NCI-H345 treated with DMSO at 0.1 percent for 48 hours (cell line): ENCODE results near the gene CLIC3.

Experiments used
- DNase-seq: peaks from one replicate; lab custom pipeline; 2025; ENCODE audit not compliant: unreplicated experiment; lab: John Stamatoyannopoulos, UW

CLIC3 gene

DNA sequence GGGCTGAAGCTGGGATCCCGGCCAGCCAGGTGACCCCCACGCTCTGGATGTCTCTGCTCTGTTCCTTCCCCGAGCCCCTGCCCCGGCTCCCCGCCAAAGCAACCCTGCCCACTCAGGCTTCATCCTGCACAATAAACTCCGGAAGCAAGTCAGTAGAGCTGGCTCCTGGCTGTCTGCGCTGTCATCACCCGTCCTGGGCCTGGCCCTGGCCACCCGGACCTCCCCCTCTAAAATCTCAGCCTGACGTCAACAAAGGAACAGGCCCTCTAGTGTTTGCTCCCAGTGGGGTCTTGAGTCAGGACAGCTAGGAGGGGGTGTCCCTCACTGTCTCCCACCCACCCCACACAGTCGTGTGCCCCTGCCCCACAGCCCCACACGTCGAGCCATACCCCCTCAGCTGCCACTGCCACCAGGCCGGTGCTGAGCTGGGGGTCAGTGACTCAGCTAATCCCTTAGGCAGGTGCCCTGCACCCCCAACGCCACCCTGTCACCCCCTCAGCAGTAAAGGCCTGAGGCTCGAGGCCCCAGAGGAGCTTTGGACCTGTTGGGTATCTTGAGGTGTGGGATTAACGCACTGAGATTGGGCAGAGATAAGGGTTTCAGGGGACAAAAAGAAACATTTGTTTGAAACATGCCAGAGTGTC lies 14.7 kb downstream of the CLIC3 start:
- no peak for DNase-seq

DNA sequence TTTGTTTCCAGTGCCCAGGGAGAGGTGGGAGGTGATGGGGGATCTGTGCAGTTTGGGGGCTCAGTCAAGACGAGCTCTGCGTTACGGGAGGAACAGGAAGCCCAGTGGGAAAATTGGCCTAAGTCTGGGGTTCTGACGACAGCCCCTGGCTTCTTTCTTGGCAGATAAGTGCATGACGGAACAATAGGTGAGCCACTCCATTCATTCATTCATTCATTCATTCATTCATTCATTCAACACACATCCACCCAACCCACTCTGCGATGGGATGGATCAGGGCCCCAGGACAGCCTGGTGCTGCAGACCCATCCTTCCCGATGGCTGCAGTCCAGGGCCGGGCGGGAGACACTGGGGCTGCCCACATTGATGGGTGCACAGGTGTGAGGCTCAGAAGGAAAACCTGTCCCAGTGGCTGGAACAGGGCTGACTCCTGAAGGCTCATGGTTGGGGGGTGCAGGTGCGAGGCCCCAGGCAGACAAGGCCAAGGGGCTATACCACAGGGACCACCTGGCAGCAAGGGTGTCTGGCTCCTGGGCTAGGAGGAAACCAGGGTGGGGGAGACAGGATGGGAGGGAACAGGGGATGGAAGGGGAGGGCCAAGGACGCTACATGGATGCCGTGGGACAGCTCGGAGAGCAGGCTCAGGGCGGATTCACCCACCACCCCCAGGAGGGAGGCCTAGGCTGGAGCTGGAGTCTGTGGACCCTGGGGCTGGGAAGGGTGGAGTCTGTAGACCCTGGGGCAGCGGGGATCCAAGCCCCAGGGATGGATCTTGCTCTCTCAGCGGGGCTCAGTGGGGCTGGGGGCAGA lies 15.5 kb downstream of the CLIC3 start:
- no peak for DNase-seq

DNA sequence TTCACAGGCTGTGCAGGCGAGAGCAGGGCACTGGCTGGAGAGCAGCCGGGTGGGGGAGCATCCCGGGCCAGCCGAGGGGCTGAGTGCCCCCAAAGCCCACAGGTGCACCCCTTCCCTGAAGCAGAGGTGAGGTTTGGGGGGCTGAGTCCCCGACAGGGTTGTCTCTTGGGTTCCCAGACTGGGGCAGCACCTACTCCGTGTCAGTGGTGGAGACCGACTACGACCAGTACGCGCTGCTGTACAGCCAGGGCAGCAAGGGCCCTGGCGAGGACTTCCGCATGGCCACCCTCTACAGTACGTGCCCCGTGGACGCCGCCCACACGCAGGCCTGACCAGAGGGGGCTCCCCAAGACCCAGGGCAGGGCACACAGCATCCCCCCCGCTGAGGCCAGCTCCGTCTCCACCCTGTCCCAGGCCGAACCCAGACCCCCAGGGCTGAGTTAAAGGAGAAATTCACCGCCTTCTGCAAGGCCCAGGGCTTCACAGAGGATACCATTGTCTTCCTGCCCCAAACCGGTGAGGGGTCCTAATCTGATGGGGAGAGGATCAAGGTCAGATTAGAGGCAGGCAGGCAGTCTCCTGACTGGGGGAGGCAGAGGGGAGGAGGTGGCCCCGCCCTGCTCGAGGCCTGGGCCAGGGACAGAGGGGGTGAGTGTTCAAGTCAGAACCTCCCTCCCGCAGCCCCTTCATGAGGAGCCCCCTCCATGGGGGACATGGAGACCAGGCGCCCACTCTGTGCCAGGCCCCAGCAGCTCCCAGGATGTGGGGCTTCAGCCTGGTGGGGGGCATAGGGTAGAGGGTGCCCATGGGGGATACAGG lies 16.4 kb downstream of the CLIC3 start:
- DNase-seq = no peak

DNA sequence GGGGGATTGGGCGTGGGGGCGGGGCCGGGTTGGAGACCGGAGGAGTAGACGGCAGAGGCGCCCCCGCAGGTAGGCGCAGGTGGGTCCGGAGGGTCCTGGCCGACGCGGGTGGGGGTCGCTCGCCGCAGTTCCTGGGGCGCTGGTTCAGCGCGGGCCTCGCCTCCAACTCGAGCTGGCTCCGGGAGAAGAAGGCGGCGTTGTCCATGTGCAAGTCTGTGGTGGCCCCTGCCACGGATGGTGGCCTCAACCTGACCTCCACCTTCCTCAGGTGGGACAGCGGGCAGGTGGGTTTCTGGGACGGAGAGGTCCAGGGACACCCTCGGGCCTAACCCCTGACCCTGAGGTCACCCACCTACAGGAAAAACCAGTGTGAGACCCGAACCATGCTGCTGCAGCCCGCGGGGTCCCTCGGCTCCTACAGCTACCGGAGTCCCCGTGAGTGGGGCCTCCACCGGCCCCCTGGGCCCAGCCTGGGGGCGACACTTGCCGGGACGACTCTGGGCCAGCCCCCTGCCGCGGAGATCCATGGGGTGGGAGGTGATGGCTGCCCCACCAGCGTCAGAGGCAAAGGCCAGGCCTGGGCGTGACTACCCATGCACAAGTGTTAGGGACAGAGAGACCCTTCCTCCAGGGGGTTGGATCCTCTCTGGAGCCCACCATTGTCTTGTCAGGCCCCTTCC lies 17.4 kb downstream of the CLIC3 start:
- DNase-seq = no peak

GRCh38 chr9:136978073-136978864 lies 18.1 kb downstream of the CLIC3 start:
- DNase-seq = peak; percentile 15

GRCh38 chr9:136977649-136978072 lies 18.7 kb downstream of the CLIC3 start:
- no peak for DNase-seq

DNA sequence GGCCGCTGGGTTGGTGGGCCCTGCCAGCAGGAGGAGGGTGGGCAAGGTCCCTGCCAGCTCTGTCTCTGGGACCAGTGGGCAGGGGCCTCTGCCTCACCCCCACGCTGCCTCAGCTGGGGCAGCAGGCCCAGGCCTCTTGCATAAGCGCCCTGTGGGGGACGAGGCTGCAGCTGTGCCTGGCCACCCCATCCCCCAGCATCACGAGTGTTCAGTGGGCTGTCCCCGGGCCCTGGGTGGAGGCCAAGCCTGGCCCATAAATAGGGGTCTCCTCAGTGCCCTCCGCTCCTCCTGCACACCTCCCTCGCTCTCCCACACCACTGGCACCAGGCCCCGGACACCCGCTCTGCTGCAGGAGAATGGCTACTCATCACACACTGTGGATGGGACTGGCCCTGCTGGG lies 19.1 kb downstream of the CLIC3 start, which contains the start of gene PTGDS:
Gene PTGDS, plus strand, starts transcription at position 282 of the 400 bp plus-strand sequence. Its CDS starts 75 bp downstream, at position 357.
- DNase-seq = no peak

GRCh38 chr9:136975644-136976043 lies 20.7 kb downstream of the CLIC3 start:
- DNase-seq = no peak

- no peak for DNase-seq
Observed at GRCh38 chr9:136974817-136975535, 21.4 kb downstream of the CLIC3 start.

- no peak for DNase-seq
Observed at GRCh38 chr9:136973618-136974617, 22.4 kb downstream of the CLIC3 start.

GRCh38 chr9:136972743-136973142 lies 23.6 kb downstream of the CLIC3 start:
- DNase-seq = no peak

- no peak for DNase-seq
Observed at GRCh38 chr9:136972335-136972734, 24.0 kb downstream of the CLIC3 start.

- DNase-seq = no peak
Observed at GRCh38 chr9:136971746-136972145, 24.6 kb downstream of the CLIC3 start.

GRCh38 chr9:136970361-136970760 lies 26.0 kb downstream of the CLIC3 start:
- DNase-seq = no peak

GRCh38 chr9:136969774-136970173 lies 26.6 kb downstream of the CLIC3 start:
- no peak for DNase-seq

DNA sequence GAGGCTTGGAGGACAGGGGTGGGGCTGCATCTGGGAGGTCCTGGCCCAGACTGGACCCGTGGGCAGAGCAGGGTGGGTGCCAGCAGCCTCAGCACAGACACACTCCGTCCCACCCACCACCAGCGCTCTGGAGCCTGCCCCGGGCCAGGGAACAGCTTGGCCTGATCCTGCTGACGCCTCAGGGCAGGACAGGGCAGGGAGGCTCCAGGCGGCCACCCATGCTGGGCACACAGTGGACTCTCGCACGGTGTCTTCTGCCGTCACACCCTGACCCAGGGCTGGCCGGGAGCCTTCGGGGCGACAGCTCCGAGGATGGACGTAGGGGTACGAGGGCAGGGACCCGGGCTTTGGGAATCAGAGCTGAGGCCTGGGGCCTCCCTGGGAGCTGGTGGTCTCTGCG lies 27.2 kb downstream of the CLIC3 start:
- DNase-seq = no peak

- DNase-seq = no peak
Observed at GRCh38 chr9:136968333-136969127, 27.8 kb downstream of the CLIC3 start.
